ENCODE measurements around the gene GALNT9.

GRCh38 chr12:132345561-132346200 is 16.3 kb upstream of the GALNT9 start:
- TF ChIP-seq CTCF (IDR thresholded peaks at IDR 0.05; ENCODE audit: poor library complexity) (no peak), EZH2phosphoT487 (IDR thresholded peaks at IDR 0.05; ENCODE audit: low read depth, severe bottlenecking, unreplicated experiment) (no peak), EZH2 (IDR thresholded peaks at IDR 0.05; ENCODE audit: borderline replicate concordance) (no peak)

Measured in hepatocyte (in vitro differentiated cells).